ENCODE results near the gene TLR3. TPM values are rescaled to one million over a fixed set of nuclear protein-coding genes. Genes with fewer than 3 reads are reported as not detected.
"Not testable (repeated sequence)": the region's sequence is repeated elsewhere in the genome, so short reads cannot be mapped to it uniquely, and the experiment has no call there.

TLR3 gene
- total RNA-seq, 1 donor from 2014 or later = 30.2 TPM

DNA sequence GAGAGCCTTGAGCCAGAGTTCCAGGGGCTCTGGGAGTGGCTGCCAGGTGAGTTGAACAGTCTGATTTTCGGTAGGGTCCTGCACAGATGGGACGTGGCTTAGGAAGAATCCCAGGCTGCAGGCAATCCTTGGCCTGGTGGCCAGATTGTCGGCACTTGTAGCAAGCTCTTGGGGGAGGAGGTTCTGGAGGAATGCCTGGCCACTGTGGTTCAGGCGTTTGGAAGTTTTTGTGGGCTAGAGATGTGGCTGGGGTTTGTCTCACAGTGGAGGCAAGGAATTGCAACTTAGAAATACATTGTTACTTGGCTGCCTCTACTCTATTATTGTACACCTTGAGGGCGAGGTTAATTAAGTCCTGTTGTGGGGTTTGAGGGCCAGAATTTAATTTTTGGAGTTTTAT is 21.5 kb upstream of the TLR3 start:
- DNase-seq (ENCODE audit: low spot score) = not testable (repeated sequence)

DNA sequence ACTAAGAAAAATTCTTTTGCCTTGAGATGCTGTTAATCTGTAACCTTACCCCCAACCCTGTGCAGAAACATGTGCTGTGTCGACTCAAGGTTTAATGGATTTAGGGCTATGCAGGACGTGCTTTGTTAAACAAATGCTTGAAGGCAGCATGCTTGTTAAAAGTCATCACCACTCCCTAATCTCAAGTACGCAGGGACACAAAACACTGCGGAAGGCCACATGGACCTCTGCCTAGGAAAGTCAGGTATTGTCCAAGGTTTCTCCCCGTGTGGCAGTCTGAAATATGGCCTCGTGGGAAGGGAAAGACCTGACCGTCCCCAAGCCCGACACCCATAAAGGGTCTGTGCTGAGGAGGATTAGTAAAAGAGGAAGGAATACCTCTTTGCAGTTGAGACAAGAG is 18.8 kb upstream of the TLR3 start:
- DNase-seq (ENCODE audit: low spot score) = not testable (repeated sequence)

DNA sequence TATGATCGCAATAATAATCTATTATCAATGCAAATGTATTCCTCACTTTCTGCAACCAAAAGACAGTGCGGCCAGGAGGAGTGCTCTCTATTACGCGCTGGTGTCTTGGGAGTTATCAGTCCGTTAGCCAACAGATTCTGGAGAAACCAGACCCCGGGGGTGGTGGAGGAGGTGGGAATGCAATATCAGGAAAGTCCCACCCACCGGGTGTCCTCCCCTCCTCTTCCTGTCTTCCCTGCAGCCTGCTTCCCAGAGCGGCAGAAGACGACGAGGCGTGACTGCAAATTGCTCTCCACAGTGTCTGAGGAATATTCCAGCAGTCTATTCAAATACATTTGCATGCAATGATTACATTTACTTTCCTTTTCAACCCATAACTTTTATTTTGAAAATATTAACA is 17.9 kb upstream of the TLR3 start:
- no peak for DNase-seq (ENCODE audit: low spot score)

- no peak for DNase-seq (ENCODE audit: low spot score)
Measured at GRCh38 chr4:186058253-186058979, 10.5 kb upstream of the TLR3 start.

GRCh38 chr4:186058980-186059316 is 10.0 kb upstream of the TLR3 start:
- no peak for DNase-seq (ENCODE audit: low spot score)

- no peak for DNase-seq (ENCODE audit: low spot score)
Measured at GRCh38 chr4:186061921-186062320, 7.0 kb upstream of the TLR3 start.

GRCh38 chr4:186067757-186068385 is 1.1 kb upstream of the TLR3 start:
- DNase-seq (ENCODE audit: low spot score) = peak; percentile 80

GRCh38 chr4:186069729-186070128 is 773 bp downstream of the TLR3 start:
- no peak for DNase-seq (ENCODE audit: low spot score)

DNA sequence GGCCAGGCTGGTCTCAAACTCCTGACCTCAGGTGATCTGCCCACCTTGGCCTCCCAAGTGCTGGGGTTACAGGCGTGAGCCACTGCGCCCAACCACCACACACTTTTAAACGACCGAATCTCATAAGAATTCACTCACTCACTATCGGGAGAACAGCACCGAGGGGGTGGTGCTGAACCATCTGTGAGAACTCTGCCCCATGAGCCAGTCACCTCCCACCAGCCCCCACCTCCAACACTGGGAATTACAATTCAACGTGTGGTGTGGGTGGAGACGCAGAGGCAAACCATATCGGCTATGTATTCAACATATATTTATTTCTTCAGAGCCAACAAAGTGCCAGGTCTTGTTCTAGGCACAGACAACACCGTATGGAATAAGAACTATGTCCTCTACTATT is 3.6 kb downstream of the TLR3 start:
- DNase-seq (ENCODE audit: low spot score) = no peak

DNA sequence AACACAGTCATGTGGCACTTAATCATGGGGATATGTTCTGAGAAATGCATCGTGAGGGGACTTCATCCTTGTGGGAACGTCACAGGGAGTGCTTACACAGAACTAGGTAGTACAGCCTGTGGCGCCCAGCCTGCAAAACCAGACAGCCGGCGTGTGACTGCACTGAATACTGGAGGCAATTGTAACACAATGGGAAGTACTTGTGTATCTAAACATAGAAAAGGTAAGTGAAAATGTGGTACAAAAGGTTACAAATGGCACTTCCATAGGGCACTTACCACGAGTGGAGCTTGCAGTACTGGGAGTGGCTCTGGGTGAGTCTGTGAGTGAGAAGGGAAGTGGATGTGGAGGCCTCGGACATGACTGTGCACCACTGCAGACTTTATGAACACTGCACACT is 5.2 kb downstream of the TLR3 start:
- peak; percentile 48 for DNase-seq (ENCODE audit: low spot score)

DNA sequence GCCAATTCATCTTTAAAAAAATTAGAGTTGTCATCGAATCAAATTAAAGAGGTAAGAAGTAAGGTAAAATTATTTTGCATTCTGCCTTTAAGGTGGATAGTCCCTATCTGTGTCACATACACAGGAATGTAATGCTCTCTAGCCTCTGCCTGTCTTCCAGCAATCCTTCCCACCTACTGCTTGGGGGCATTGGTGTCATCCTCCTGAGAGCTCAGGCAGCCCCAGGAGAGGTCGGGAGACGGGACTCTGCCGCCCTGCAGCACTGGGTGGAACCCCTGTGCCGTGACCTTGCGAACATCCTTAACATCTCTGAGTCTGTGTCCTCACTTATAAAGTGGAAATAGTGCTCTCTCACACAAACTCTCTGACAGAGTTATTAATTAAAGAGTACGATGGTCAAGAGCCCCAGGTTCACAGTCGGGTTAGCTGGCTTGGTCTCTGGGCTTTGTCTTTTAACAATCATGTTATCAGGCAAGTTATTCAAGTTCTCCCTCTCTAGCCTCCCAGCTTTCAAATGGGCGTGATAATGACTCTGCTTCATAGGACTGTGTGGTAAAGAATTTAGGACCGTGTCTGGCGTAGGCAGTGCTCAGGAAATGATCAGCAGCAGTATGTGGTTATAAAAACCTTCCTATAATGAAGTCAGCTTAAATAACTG is 10.2 kb downstream of the TLR3 start:
- DNase-seq (ENCODE audit: low spot score) = peak; percentile 41

- no peak for DNase-seq (ENCODE audit: low spot score)
Measured at GRCh38 chr4:186079694-186080093, 10.7 kb downstream of the TLR3 start.

- DNase-seq (ENCODE audit: low spot score) = no peak
Measured at GRCh38 chr4:186081202-186081807, 12.3 kb downstream of the TLR3 start.

- DNase-seq (ENCODE audit: low spot score) = no peak
Measured at GRCh38 chr4:186082221-186082620, 13.3 kb downstream of the TLR3 start.

GRCh38 chr4:186088523-186088922 is 19.6 kb downstream of the TLR3 start:
- no peak for DNase-seq (ENCODE audit: low spot score)

- DNase-seq (ENCODE audit: low spot score) = no peak
Measured at GRCh38 chr4:186092296-186092695, 23.3 kb downstream of the TLR3 start.

- DNase-seq (ENCODE audit: low spot score) = no peak
Measured at GRCh38 chr4:186095406-186095805, 26.4 kb downstream of the TLR3 start.

DNA sequence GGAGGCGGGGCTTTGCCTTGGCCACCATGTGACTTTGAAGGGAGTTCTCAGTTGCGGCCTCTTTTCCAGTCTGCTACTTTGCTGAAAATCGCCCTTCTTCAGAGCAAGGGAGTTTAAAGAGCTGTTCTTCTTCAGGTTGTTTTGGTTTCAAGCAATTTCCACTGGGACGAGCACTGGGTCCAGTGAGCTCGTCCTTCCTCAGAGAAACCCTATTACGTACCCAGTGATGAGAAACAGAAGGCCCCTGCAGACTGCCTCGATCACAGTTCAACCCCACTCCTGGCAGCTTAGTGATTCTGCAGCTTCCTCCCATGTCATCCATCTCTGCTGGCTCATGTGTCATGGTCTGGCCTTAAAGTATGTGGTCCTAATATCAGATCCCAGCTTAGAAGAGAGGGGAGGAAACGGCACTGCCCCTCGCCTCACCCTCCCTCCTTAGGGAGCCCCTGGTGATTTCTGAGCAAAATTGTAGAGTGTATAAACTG is 27.8 kb downstream of the TLR3 start:
- no peak for DNase-seq (ENCODE audit: low spot score)

DNA sequence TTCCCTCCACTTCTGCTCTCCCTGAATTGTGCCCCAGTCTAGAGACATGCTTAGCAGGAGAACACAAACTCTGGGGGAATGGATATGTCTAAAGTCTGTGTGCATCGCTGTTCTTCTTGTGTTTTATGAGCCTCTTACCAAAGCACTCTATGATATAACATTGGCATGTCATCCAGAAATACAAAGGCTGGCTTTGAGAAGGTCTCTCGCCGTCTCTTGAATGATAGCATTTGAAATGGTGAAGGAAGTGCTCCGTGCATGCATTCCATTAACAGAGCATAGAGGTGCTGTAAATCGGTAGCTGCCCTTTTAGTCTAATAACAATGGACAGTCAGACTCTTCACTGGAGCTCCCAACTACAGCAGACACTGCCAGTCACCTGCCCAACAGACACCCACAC is 28.4 kb downstream of the TLR3 start:
- no peak for DNase-seq (ENCODE audit: low spot score)

DNA sequence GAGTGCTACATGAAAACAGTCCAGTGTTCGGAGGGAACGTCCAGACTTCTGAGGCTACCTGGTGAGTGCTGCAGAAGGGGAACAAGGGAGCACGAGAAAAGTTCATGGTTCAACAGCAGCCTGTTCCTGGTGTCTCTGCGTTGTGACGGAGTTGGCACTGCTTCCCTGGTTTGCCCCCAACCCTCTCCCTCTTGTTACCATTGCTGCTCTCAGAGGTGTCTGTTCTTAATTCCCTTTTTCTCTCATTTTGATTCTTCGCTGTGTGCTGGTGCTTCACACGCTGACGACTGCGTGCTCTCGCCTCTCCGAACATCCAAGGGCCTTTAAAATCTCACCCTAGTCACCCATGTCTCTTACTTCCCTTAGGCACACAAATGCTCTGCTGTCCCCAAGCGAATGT is 34.0 kb downstream of the TLR3 start:
- no peak for DNase-seq (ENCODE audit: low spot score)

DNA sequence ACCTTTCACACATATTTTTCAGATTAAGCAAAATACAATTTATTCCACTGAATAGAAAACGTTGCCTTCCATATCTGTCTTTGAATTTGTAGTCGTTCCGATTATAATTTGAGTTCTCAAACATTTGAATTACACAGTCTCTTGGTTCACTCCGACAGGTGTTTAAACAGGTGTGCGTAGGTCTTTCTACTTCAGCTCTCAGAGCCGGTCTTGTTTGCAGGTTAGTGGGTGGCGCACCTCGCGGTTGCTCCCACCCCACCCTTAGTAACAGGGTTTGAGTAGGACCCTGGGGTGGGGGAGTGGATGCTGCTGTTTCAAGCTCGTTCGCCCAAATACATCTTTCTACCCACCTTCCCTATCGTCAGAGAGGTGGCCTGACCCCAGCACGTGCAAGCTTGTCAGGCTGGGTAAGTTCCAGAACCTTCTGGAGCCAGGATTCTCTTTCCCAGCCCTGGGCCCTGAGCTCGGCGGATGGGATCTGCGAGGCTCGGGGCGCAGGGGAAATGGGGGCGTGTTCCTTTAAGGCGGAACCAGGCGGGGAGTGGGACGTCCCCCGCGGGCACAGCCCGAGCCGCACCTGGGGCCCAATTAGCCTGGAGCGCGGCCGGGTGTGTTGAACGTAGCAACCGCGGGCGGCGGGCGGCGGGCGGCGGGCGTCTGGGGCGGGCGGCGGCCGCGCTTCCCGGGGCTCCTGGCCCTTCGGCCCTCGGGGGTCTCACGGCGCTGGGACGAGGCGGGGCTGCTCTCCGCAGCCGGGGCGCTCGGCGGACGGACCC is 35.3 kb downstream of the TLR3 start, which contains the start of gene FAM149A:
TSS of gene FAM149A (plus strand) at position 591 of the 776 bp plus-strand sequence.
- DNase-seq (ENCODE audit: low spot score) = peak; percentile 65
